Sigmoid colon (tissue), 7 donors: ENCODE data around the gene HSPG2. TPM values are rescaled to one million over a fixed set of nuclear protein-coding genes. Genes with fewer than 3 reads are reported as not detected.
"Not testable (repeated sequence)": the region's sequence is repeated elsewhere in the genome, so short reads cannot be mapped to it uniquely, and the experiment has no call there.

Experiments used
- DNase-seq: peaks from one replicate; pipeline ENCODE4 v3.0.0-alpha.2; 2019
- H3K27ac ChIP-seq, 4 donors: fragments of 200-600 bp; sonication (generic); one replicate each; pipeline ENCODE4 v1.5.1; 2016 to 2019; ENCODE audit warnings: mild to moderate bottlenecking in 1 of 4
- H3K27me3 ChIP-seq, 3 donors: fragments of 200-600 bp; sonication (generic); one replicate each; pipeline ENCODE4 v1.5.1; 2019; ENCODE audit warnings: mild to moderate bottlenecking in 1 of 3
- H3K36me3 ChIP-seq, 4 donors: fragments of 200-600 bp; sonication (generic); one replicate each; pipeline ENCODE4 v1.5.1; 2016 to 2019
- H3K4me1 ChIP-seq, 4 donors: fragments of 200-600 bp; sonication (generic); one replicate each; pipeline ENCODE4 v1.5.1; 2017 to 2019
- H3K4me3 ChIP-seq, 4 donors: fragments of 200-600 bp; sonication (generic); one replicate each; pipeline ENCODE4 v1.5.1; 2017 to 2019; ENCODE audit warnings: mild to moderate bottlenecking in 2 of 4, moderate library complexity in 1 of 4
- H3K9me3 ChIP-seq, 4 donors: fragments of 200-600 bp in 3 of 4; sonication (generic) in 3 of 4; one replicate each; pipeline versions ENCODE4 v1.5.1 to v1.6.1; 2013 to 2019
- CTCF ChIP-seq, 4 experiments: fragments of 450-650 bp in 3 of 4; fragments of 200-600 bp in 1 of 4; IDR thresholded peaks; one replicate each; pipeline ENCODE4 v1.5.1; 2016 to 2019; ENCODE audit warnings: antibody characterized with exemption in 4 of 4, mild to moderate bottlenecking in 3 of 4, moderate library complexity in 2 of 4
- EP300 ChIP-seq, 4 donors: sonication (generic); formaldehyde crosslinking; IDR thresholded peaks; one replicate each; pipeline ENCODE4 v1.6.1; 2017; ENCODE audit warnings: antibody characterized with exemption in 4 of 4
- POLR2A ChIP-seq, 2 donors: fragments of 450-650 bp; IDR thresholded peaks; one replicate each; pipeline ENCODE4 v1.6.1; 2016; ENCODE audit warnings: antibody characterized with exemption in 2 of 2, mild to moderate bottlenecking in 2 of 2, moderate library complexity in 2 of 2
- POLR2AphosphoS5 ChIP-seq, 4 donors: sonication (generic); formaldehyde crosslinking; IDR thresholded peaks; one replicate each; pipeline ENCODE4 v1.6.1; 2017; ENCODE audit warnings: antibody characterized with exemption in 4 of 4
- WGBS, 2 donors: extraction: QIAGEN DNeasy Blood & Tissue Kit; methylation state at CpG; one replicate each; pipeline ENCODE4 v1.1.7; 2013; 5-methylcytosine and 5-hydroxymethylcytosine counted together
- intact Hi-C: fragments of 100-400 bp; cut with DNase I; formaldehyde crosslinking; loops from one replicate; pipeline ENCODE4 v1.15.1; 2023
- polyA plus RNA-seq, 3 donors: library from polyadenylated mRNA; stranded (reverse); fragments of 200-250 nt; gene quantifications; one replicate each; pipeline ENCODE4 v1.2.3, GENCODE V29; 2013
- total RNA-seq, 4 donors: library from RNA; depleted of rRNA; stranded (reverse); fragments of >200 nt; gene quantifications; one replicate each; pipeline ENCODE4 v1.1.0, GENCODE V29; 2016
- donor health status: healthy with polysubstance abuse.
- donor health status: Bipolar disorder and iron deficiency.
- donor health status: healthy.

Gene HSPG2
- total and polyA plus RNA-seq, 7 donors = 6.0 to 761 (median 104) TPM

GRCh38 chr1:21944733-21945073 lies 7.6 kb upstream of the HSPG2 start:
- WGBS, 2 donors = 59 to 72% methylated on average over 3 of the region's 3 CpGs
- Histone ChIP-seq H3K4me3 (no peak overlapping the region), H3K27me3 (no peaks in the 10 kb centered on the region), H3K9me3 (no peaks in the 10 kb centered on the region), H3K36me3 (no peaks in the 10 kb centered on the region), H3K27ac (peak overlapping the region; percentile 92 to 99 (median 96)), H3K4me1 (peaks cover 3 to 56% (median 49%) of the 10 kb centered on the region in 4 donors)
- intact Hi-C loops = loop anchor here (10.0 kb wide), 1 partner anchor 80 kb away; no protein-coding TSS in a partner anchor
- TF ChIP-seq POLR2A (IDR thresholded peaks at IDR 0.05) (no peak), POLR2AphosphoS5 (IDR thresholded peaks at IDR 0.05) (no peak), EP300 (IDR thresholded peaks at IDR 0.05) (no peak), CTCF (IDR thresholded peaks at IDR 0.05) (no peak)
- DNase-seq = no peak

- 81 to 83% methylated on average over 19 of the region's 19 CpGs for WGBS, 2 donors
- H3K9me3 ChIP-seq, H3K27me3 ChIP-seq, H3K36me3 ChIP-seq: not testable (repeated sequence)
- intact Hi-C loops = loop anchor here (2.0 to 10.0 kb wide), 2 partner anchors 46 to 78 kb away; no protein-coding TSS in a partner anchor
- TF ChIP-seq EP300 (IDR thresholded peaks at IDR 0.05) (peak in 2 of 4 donors; percentile 36 to 65), POLR2AphosphoS5 (IDR thresholded peaks at IDR 0.05) (peak in 3 of 4 donors; percentile 30 to 59 (median 33))
- Histone ChIP-seq H3K27ac (peak overlapping the region; percentile 92 to 99 (median 96)), H3K4me3 (peak overlapping the region in 1 of 4 donors; percentile 3), H3K4me1 (peaks cover 3 to 71% (median 65%) of the 10 kb centered on the region in 4 donors)
- peak; percentile 76 for DNase-seq
These were observed 6.0 kb upstream of the HSPG2 start for GRCh38 chr1:21942959-21943640.

DNA sequence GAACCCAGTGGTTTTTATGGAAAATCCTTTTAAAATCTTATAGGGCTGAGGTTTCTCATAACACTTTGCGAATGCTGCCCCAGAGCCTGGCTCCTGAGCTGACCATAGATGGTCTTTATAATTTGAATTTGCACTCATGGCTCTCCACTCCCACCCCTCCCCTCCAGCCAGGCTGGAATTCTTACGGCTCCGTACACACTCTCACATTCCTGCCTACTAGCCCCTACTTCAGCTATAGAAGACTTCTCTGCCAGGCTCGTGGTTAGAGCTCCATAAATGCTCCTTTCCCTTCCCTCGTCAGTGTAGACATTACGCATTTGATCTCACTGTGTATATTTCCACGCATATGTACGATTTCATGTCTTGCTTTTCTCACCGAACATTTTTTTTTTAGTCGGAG lies 5.4 kb upstream of the HSPG2 start:
- Histone ChIP-seq H3K27ac (peak overlapping the region; percentile 92 to 99 (median 96)), H3K27me3 (no peaks in the 10 kb centered on the region), H3K36me3 (no peaks in the 10 kb centered on the region), H3K9me3 (no peaks in the 10 kb centered on the region), H3K4me3 (peak overlapping the region in 1 of 4 donors; percentile 3), H3K4me1 (peaks cover 3 to 77% (median 71%) of the 10 kb centered on the region in 4 donors)
- intact Hi-C loops = loop anchor here (2.0 to 10.0 kb wide), 2 partner anchors 46 to 78 kb away; no protein-coding TSS in a partner anchor
- TF ChIP-seq CTCF (IDR thresholded peaks at IDR 0.05) (no peak), POLR2A (IDR thresholded peaks at IDR 0.05) (no peak), EP300 (IDR thresholded peaks at IDR 0.05) (no peak), POLR2AphosphoS5 (IDR thresholded peaks at IDR 0.05) (peak in 1 of 4 donors; percentile 22)
- DNase-seq = no peak
- WGBS, 2 donors = 80 to 84% methylated on average over 10 of the region's 10 CpGs

GRCh38 chr1:21941370-21941769 lies 4.3 kb upstream of the HSPG2 start:
- H3K9me3 ChIP-seq = no peaks in the 10 kb centered on the region
- H3K27ac ChIP-seq = peak overlapping the region; percentile 92 to 99 (median 96)
- DNase-seq = no peak
- H3K27me3 ChIP-seq = no peaks in the 10 kb centered on the region
- WGBS, 2 donors = 85% methylated on average over 5 of the region's 5 CpGs
- no peak overlapping the region for H3K4me3 ChIP-seq
- intact Hi-C loops = loop anchor here (10.0 kb wide), 1 partner anchor 77 kb away; no protein-coding TSS in a partner anchor
- no peak for TF ChIP-seq EP300 (IDR thresholded peaks at IDR 0.05)
- no peak for TF ChIP-seq POLR2A (IDR thresholded peaks at IDR 0.05)
- no peak for TF ChIP-seq POLR2AphosphoS5 (IDR thresholded peaks at IDR 0.05)
- TF ChIP-seq CTCF (IDR thresholded peaks at IDR 0.05) = no peak
- peaks cover 3 to 74% (median 72%) of the 10 kb centered on the region in 4 donors for H3K4me1 ChIP-seq
- no peaks in the 10 kb centered on the region for H3K36me3 ChIP-seq

DNA sequence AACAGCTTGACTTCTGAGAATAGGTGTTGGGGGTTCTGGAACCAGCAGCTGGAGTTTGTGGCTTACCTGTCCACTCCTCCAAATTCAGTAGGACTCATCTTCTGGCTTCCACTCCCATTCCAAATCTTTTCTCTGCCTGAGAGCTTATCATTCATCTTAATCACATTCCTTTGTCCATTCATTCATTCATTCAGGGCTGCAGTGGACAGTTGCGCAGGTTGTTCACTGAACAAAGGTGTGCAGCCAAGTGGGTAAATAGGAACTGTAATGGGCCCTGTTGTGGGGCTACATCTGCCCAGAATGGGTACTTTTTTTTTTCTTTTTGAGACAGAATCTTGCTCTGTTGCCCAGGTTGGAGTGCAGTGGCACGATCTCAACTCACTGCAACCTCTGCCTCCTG lies 3.4 kb upstream of the HSPG2 start:
- WGBS, 2 donors = 98 to 99% methylated on average over 2 of the region's 2 CpGs
- peaks cover 3 to 82% (median 76%) of the 10 kb centered on the region in 4 donors for H3K4me1 ChIP-seq
- no peaks in the 10 kb centered on the region for H3K36me3 ChIP-seq
- no peaks in the 10 kb centered on the region for H3K9me3 ChIP-seq
- H3K4me3 ChIP-seq = no peak overlapping the region
- TF ChIP-seq EP300 (IDR thresholded peaks at IDR 0.05) = no peak
- no peak for TF ChIP-seq CTCF (IDR thresholded peaks at IDR 0.05)
- TF ChIP-seq POLR2A (IDR thresholded peaks at IDR 0.05) = no peak
- no peak for TF ChIP-seq POLR2AphosphoS5 (IDR thresholded peaks at IDR 0.05)
- no peaks in the 10 kb centered on the region for H3K27me3 ChIP-seq
- intact Hi-C loops = loop anchor here (10.0 kb wide), 1 partner anchor 76 kb away; no protein-coding TSS in a partner anchor
- peak overlapping the region; percentile 92 to 99 (median 96) for H3K27ac ChIP-seq
- DNase-seq = no peak
